PC-9 (cell line): ENCODE measurements around the gene UBA3.

Source experiments
- EZH2 ChIP-seq: fragments of 200-600 bp; sonication (generic); IDR thresholded peaks from 2 replicates; pipeline ENCODE4 v1.8.0; 2017; ENCODE audit warnings: antibody characterized with exemption, low read depth
- TF ChIP-seq, protein P1 (sequence below): fragments of 200-600 bp; sonication (generic); conservative IDR thresholded peaks from 2 replicates; pipeline ENCODE4 v1.6.1; 2017; ENCODE audit warnings: mixed run types, antibody characterized with exemption, mild to moderate bottlenecking, moderate library complexity

DNA sequence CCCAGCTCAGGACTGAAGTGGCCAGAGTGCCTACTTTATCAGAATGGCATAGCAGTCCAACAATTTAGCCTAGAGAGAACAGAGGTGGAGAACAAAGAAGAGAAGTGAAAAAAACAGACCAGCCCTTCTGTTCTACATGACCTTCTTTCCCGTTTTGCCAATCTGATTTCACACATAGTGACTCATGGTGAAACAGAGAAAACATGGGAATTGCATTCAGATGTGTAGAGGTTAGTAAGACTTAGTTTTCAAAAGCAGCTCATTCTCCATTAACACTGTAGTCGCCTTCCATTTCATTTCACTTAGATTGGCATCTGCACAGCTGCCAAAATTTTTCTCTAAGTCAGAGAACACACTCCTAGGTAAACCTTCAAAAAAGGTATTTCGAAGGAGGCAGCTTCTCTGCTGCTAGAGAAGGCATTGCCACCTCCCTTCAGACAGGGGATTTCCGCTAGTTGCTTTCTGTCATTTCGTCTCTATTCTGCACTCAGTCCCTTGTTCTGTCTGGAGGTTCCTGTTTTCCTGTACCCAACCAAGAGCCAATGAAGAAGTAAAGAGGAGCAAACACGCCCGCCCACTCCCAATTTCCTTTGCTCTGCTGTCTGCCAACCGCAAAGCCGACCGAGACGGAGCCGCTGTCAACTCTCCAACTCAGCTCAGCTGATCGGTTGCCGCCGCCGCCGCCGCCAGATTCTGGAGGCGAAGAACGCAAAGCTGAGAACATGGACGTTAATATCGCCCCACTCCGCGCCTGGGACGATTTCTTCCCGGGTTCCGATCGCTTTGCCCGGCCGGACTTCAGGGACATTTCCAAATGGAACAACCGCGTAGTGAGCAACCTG is 4.4 kb upstream of the UBA3 start, which contains the start of gene ARL6IP5:
- no peak for TF ChIP-seq EZH2
- TF ChIP-seq, protein P1, sequence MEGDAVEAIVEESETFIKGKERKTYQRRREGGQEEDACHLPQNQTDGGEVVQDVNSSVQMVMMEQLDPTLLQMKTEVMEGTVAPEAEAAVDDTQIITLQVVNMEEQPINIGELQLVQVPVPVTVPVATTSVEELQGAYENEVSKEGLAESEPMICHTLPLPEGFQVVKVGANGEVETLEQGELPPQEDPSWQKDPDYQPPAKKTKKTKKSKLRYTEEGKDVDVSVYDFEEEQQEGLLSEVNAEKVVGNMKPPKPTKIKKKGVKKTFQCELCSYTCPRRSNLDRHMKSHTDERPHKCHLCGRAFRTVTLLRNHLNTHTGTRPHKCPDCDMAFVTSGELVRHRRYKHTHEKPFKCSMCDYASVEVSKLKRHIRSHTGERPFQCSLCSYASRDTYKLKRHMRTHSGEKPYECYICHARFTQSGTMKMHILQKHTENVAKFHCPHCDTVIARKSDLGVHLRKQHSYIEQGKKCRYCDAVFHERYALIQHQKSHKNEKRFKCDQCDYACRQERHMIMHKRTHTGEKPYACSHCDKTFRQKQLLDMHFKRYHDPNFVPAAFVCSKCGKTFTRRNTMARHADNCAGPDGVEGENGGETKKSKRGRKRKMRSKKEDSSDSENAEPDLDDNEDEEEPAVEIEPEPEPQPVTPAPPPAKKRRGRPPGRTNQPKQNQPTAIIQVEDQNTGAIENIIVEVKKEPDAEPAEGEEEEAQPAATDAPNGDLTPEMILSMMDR, result no peak
